Stimulated activated CD4-positive, alpha-beta T cell treated with anti-CD3 and anti-CD28 coated beads, Interleukin-1b, Interleukin-23, amount 100 ng/mL, for 1 hour (primary cell): ENCODE measurements around the gene UNC45B.
"Not testable (repeated sequence)": the region's sequence is repeated elsewhere in the genome, so short reads cannot be mapped to it uniquely, and the experiment has no call there.

Source experiments
- DNase-seq, 2 donors: peaks; one replicate each; pipeline ENCODE4 v3.0.0-alpha.2; 2020; ENCODE audit warnings: low read depth in 2 of 2

The UNC45B gene

DNA sequence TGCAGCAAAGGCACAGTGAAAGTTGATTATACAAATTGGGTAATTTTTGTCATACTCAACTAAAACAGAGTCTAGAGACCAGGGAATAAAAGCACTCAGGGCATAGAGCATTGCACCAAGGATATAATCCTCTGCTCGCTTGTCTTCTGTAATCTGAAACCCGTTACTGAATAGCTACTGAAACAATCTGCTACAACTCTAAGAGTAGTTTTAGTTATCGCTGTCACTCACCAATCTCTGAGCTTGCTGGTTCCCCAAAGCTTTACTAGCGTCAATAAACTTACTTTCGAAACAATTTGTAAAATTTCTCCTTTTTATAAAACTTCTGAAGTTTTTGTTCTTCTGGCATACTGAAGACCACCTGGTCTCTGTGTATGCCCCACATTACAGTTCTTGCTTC, 69.5 kb downstream of the UNC45B start:
- no peak for DNase-seq

DNA sequence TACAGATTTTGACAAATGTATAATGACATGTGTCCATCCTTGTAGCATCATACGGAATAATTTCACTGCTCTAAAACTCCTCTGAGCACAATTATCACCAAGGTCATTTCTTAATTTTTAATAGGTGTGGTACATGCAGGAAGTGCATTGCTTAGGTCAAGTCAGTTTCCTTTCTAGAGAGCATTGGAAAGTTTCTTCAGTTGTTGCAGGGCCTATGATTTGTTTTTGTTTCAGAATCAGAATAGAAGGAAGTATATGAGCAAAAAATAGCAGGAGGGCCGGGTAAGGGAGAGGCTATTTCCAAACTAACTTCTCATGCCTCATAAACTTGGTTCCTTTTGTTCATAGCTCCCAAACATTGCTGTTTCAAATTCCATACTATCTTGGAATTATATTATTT, 71.3 kb downstream of the UNC45B start:
- no peak for DNase-seq

DNA sequence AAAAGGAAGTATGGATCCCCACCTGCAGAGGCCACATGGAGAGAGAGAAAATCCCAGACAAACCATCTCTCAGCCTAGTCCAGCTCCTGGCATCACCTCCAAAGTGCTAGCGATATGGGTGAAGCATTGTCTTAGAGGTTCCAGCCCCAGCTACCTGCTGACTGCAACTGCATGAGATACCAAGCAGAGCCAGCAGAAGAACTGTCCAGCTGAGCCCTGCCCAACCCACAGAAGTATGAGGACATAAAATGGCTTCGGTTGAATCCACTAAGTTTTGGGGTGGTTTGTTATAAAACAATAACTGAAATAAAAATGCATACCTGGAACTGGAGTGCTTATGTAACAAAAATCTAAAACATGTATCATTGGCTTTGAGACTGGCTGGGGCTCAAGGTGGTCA, 74.8 kb downstream of the UNC45B start:
- DNase-seq, result no peak

DNA sequence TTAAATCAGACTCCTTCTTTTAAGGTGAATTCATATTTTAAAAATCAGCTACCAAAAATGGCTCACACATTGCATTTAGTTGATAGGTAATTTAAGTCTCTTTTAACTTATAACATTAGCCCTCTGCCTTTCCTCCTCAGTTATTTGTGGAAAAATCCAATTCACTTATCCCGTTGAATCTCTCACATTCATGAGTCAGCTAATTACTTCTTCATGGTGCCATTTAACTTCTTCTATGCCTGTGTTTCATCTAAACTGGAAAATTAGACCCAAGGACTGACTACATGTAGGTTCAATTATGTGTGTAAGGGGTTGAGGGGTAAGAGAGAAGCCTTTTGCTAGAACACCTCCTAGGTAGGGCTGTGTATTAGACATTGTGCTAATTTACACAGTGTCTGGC, 76.8 kb downstream of the UNC45B start:
- no peak for DNase-seq

DNA sequence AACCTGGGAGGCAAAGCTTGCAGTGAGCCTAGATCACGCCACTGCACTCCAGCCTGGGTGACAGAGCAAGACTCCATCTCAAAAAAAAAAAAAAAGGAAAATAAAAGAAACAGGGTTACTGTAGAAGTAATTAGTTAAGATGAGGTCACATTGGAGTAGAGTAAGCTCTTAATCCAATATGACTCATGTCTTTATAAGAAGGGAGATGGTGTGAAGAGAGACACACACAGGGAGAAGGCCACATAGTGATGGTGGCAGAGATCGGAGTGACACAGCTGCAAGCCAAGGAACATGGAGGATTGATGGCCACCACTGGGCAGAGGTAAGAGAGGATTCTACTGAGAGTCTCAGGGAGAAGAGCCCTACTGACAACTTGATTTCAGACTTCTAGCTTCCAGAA, 79.9 kb downstream of the UNC45B start:
- DNase-seq, result no peak

DNA sequence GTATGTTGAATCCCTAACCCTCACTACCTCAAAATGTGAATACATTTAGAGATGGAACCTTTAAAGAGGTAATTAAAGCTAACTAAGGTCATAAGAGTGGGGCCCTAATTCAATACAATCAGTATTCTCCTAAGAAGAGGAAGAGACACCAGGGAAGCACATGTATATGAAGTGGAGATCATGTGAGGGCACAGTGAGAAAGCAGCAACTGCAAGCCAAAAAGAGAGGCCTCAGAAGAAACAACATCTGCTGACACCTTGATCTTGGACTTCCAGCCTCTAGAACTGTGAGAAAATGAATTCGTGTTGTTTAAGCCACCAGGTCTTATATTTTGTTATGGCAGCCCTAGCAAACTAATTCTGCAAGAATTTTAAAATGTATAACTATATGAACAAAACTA, 82.0 kb downstream of the UNC45B start:
- DNase-seq, result no peak

DNA sequence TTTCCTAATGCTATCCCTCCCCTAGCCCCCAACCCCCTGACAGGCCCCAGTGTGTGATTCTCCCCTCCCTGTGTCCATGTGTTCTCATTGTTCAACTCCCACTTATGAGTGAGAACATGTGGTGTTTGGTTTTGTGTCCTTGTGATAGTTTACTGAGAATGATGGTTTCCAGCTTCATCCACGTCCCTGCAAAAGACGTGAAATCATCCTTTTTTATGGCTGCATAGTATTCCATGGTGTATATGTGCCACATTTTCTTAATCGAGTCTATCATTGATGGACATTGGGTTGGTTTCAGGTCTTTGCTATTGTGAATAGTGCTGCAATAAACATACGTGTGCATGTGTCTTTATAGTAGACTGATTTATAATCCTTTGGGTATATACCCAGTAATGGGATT, 86.7 kb downstream of the UNC45B start:
- not testable (repeated sequence) for DNase-seq

DNA sequence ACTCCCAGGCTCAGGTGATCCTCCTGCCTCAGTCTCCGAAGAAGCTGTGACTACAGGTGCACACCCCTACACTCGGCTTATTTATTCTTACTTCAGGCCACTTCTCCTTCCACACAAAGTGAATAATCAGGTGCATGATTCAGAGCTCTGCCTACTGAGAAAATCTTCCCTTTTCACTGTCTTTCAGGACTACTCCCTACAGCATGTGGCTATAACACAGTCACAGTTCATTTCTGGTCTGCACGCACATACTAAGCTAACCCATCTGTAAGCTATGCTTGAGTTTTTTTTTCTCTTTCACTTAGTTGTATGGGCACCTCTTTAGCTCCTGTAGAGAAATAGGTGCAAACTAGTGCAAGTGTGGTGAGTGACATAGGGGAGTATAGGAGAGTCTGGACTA, 87.7 kb downstream of the UNC45B start:
- DNase-seq, result no peak

DNA sequence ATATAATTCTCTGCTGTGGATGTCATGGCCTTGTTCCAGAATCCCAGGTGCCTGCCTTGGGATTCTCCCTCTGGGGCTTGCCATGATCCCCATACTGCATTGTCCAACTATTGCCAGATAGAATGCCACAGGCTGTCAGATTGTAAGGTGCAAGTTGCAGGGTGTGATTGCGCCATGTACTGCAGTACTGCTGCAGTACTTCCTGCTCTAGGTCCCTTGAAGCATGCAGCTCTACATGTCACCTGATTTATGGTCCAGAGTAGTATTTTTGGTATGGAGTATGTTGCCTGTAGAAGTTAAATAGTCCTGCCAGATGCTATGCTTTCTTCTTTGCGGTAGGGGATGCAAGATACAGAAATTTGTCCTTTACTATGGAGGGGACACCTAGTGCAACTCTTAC, 88.3 kb downstream of the UNC45B start:
- DNase-seq, result no peak

DNA sequence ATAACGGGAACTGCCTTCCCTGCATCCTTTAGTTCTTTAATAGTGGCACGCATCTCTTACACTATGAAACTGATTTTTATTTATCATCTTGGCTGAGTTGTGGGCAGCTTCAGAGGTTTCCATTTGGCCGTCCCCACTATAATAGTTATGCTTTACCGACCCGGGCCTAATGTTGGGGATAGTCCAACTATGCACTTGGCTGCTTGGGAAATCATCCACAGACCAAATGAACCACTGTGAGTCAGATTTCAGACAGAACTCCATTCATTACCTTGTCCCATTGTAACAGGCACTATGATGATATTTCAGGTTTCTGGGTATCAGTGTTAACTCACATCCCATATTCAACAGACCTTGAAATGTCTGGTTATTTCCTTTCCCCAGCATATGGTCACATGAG, 89.2 kb downstream of the UNC45B start:
- DNase-seq, result no peak

DNA sequence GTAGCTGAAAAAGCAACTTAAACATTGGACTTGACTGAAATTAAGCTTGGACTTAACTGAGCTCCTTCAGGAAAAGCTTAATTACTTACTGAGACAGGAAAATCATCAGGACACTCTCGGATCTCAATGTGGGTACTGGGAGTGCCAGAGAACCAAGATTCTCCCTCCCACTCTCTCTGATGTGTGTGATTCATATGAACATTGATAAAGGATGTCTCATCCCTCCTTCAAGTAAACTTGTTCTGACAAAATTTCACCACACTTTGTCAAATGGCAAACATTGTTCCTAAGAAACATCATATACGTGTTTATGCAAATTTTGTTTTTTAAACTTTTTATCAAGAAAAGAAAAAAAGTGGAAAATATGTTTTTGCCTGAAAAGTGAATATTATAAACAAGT, 91.2 kb downstream of the UNC45B start:
- no peak for DNase-seq
